HG03108 (cell line): ENCODE results near the gene ANGPTL2.

Source experiments
- ATAC-seq: cut with Tn5 transposase; IDR thresholded peaks from one replicate; pipeline ENCODE4 v1.9.1; 2021; ENCODE audit warnings: moderate library complexity; ENCODE audit not compliant: unreplicated experiment

ANGPTL2 gene

DNA sequence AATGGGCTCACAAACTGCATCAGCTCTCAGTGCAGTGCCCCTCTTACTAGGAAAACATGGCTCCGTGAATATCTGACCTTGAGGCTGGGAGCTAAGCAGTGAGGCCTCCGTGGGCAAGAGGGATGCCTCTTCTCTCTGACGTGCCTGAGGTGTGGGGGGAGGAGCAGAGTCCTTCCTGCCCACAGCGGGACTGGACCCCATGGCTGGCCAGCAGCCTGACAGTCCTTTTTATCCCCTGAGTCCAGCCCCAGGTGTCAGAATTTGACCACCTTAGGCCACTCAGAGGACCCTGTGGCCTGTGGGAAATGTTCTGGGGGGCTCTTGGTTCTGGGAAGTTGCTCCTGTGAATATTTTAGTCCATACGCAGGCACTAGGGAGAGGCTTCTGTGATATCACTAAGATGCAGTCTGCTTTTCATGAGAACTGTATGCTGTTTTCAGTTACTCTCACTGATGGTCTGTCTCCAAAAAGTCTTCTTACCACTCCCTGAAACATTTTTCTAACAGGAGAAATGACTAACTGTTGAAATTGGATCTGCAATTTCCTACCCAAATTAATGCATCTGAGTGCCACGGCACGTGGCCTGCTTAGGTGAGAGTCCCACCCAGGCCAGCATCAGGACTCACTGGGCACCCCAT lies 23.4 kb downstream of the ANGPTL2 start:
- no peak for ATAC-seq

DNA sequence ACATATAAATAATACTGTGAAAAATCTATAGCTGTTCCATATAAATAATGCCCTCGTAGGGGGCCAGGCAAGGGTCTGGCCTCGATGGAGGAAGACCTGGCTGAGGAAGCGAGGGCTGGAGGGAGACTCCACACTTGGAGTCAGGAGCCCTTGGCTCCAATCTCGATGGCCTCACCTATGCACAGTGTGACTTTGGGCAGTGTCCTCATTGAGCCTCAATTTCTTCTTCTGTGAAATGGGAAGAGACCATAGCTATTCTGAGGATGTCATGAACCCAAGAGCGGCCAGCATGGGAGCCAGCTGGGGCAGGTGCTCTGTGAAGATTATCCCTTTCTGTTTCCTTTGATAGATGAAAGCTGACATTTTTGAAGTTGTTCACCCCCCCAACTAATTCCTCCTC lies 24.8 kb downstream of the ANGPTL2 start:
- no peak for ATAC-seq

DNA sequence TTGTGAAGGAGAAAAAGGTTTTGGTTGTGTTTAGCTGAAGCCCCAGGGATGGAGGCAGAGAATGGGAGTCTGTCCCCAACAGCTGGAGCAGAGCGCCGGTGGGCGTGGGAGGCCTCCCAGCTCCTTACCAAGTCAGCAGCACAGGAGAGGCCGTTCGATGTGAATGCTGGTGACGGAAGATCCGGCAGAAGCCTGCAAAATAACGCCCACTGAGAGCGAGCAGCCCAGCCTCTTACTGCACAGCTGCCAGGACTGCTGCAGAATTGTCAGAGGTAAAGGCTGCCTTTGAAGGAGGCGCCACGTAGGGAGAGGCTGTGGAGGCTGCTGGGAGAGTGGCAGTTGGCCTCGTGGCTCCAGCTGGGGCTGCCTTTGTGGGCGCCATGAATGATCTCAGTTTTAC lies 26.2 kb downstream of the ANGPTL2 start:
- ATAC-seq, result no peak

DNA sequence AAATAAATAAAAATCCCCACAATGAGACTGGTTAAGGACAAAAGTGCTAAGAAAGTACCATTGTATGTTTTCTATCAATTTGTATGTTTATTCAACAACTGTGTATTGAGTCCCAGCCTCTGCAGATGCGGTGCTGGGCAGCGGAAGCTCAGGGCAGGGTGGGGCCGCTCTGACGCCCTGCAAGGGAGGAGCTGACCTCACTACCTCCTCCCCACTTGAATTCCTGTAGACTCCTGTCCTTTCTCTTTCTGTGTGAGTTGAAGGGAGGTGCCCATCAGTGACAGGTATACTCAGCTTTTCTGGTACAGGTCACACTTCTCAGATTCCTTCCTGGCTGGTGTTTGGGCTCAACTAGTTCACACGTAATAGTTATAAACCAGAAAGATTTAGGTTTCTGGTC lies 27.0 kb downstream of the ANGPTL2 start:
- no peak for ATAC-seq

DNA sequence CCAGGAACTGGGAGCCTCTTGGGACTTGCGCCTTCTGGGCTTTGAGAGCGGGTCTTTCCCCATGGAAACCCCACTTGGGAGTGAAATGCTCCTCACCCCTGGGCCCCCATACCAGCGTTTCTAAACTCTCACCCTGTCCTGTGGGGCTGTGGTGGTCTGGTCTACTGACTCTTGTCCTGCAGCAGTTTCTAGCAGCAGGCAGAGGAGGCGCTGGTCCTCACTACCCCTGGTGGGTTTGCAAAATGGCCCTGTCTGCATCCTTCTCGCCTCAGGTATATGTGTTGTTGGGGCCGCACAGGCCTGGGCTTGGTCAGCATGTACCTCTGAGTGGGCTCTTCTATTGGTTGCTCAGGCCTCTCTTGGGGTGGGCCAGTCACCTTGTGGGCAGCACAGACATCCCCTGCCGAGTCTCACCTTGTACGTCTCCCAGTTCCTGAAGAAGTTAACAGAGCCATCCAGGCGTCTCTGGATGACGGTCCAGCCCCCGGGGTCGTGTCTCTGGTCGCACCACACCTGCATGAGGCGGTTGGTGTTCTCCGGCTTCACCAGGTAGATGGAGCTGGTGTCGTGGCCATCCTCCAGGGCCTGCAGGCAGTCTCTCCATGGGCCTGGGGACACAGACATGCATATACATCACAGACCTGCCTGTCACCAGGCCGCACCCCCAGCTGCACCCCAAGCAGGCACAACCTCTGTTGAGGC lies 29.0 kb downstream of the ANGPTL2 start:
- no peak for ATAC-seq

DNA sequence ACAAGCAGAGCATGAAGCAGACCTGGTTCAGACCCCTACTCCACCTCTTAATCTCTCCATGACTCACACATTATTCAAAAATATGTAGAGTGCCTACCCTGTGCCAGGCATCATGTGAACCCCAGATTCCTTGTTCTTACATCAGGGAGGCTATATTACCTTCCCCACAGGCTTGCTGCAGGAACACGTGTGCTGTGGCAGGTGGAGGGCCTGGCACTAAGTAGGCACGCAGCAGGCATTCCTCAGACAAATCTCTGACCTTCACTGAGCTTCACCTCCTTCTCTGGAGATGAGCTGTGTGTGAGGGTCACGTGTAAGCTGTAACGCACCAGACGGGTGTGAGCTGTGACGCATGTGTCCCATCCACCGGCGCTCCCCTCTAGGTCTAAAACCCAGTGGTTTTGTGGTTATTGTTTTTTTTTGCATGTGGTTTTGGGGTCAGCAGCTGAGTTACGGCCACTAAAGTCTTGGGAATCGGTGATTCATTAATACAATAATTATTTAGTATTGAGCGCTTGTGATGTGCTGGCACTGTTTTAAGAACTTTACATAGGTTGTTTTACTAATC lies 30.3 kb downstream of the ANGPTL2 start:
- ATAC-seq, result no peak

DNA sequence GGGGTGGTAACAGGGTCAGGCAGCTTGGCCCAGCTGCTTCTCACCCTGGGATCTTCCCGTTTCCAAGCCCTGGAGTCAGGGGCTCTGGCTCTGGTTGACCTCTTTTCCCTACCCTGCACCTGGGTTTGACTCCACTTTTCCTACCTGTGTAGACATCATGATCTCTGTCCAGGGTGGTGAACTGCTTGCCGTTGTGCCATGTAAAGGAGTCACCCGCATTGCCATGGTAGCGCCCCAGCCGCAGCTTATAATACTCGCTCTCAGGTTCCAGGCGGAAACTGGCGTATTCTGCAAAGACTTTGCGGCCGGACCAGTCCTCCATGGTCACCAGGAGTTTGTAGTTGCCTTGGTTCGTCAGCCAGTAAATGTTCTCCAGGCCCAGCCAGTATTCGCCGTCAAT lies 30.9 kb downstream of the ANGPTL2 start:
- no peak for ATAC-seq

DNA sequence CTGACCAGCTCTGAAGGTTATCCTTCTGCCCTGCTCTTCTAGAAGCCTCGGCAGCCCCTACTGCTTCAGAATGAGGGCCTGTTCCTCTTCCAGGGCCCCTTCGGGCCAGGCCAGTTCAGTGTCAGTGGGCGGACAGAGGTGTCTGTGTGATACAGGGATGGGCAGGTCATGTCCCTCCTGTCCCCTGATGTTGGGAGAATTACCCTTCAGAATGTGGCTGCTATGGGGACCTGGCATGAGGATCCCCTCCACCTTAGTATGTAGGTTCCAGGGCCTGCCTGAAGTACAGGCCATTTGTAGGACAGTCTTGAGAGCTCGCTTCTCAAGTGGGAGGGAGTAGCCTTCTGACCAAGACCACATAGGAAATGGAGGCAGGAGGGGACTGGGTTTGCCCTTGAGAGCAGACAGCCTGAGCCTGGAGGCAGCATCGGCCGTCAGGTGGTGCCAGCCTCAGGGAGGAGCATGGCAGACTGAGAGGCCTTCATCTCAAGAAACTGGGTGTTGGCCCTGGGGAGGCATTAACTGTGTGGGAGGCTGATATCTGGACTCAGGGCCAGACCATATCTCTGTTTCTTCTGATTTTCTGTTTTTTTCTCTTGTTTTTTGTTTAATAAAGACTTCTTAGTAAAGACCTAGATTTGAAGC lies 32.0 kb downstream of the ANGPTL2 start:
- ATAC-seq, result no peak

DNA sequence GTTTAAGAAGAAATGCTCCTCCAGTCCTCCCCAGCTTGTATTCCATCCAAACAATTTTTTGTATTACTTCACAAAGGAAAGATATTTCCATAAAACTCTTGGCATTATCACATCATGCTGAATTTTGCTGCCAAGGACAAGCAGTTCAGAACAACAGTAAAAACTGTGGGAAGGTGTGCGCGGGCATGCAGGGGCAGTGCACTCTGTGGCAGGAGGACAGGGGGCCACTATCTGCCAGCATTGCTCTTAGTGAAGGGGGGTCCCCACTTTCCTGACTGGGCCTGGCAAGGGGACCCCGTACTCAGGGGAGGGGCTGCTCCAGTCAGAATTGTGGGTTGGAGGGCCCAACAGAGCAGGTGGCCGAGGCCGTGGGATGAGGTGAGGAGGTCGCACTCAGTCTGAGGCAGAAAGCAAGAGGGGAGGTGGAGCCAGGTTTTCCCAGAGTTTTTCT lies 32.8 kb downstream of the ANGPTL2 start:
- ATAC-seq, result no peak

DNA sequence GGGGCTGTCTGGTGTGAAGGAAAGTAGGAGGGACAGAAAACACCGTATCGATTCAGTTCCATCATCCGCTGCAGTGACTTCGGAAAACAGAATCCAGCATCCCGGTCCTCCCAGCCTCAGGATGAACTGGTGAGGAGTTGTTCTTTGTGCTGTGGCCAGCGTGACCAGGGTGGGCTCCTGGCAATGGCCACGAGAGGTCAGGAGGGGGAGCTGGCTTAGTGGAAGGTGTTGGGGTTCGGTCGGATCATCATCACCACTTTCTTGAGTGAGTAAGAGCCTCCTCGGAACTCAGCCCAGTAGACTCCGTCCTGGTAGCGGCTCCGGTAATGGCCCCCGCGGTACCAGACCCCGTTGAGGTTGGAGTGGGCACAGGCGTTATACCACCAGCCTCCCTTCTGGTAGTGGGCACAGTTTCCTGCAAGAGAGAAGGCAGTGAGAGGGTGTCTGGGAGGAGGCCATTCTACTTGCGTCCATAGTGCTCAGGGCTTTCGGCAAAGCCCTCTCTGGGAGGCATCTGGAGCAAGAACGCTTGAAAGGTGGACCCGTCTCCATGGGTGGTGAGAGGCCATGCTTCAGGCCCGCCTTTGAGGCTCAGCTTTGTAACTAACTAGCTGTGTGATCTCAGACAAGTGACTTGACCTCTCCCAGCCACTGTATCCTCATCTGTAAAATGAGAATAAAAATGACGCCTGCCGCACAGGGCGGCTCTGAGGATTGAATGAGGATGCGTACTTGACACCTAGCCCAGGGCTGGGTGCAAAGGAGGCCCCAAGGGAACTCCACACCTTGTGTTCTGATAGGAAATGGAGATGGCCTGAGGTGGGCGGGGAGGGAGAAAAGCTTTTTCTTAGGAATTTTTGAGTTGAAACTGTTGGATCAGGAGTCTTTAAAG lies 33.5 kb downstream of the ANGPTL2 start:
- no peak for ATAC-seq

DNA sequence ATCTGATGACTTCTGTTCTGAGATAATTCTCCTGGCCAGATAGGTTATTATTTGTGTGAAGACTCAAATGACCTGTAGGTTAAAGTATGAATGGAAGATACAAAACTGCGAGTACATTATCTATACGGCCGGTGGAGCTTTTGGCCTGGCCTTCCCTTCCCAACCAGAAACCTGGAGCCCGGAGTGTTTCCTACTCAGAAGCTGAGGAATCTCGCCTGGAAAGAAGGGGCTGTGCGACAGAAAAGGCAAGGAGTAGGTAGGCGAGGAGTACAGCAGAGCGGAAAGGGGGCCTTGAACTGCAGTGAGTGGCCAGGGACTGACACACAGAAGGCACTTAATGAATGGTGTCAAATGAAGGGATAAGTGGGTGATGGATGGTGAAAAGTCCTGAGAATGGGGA lies 34.6 kb downstream of the ANGPTL2 start:
- ATAC-seq, result no peak

DNA sequence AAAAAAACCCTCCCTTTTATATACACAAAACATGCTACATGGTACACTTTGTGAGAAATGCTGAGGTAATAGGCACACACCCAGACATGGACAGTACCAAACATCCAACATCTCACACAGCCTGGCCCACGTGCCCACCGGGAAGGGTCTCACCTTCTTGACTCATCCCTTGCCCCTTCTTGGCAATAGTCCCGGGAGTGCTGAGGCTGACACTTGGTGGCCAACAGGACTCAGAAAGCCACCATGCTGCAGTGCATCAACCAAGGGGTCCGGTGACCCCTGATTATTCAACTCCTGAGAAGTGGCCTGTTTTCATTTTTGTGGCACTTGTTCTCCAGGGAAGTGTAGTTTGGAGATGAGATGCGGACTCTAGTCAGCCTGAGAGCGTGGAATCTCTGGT lies 35.0 kb downstream of the ANGPTL2 start:
- ATAC-seq, result no peak

DNA sequence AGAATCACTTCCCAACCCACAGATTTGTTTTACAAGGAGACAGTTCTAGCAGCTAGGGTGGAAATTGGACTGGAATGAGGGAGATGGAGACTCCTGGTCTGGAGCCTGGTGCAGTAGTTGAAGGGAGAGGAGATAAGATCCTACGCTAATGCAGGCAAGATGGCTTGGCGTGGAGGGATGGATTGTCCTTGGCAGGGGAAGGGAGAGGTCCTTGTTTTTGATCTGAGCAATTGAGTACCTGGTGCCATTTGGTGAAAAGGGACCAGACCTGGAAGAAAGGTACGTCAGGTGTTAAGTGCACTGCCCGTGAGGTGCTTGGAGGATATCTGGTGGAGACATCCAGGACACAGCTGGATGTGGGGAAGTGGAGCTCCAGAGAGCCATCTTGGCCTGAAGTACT lies 35.7 kb downstream of the ANGPTL2 start:
- no peak for ATAC-seq

DNA sequence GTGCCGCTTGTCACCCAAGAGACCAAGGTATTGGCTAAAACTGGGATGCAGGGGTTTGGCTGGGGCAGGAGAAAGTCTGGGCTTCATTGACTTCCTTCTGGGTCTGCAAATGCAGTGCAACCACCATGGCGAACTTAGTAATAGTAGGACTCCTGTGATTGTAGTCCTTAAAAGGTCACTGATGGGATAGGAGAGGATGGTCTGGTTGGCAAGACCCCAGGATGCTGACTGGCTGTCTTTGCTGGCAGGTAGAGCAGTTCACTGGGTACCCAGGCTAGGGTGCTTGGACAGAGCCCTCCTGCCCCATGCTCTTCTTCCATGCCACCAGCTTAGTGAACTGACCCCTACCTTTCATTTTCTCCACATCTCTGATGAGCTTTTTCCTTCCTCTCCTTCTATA lies 37.2 kb downstream of the ANGPTL2 start:
- ATAC-seq, result no peak

DNA sequence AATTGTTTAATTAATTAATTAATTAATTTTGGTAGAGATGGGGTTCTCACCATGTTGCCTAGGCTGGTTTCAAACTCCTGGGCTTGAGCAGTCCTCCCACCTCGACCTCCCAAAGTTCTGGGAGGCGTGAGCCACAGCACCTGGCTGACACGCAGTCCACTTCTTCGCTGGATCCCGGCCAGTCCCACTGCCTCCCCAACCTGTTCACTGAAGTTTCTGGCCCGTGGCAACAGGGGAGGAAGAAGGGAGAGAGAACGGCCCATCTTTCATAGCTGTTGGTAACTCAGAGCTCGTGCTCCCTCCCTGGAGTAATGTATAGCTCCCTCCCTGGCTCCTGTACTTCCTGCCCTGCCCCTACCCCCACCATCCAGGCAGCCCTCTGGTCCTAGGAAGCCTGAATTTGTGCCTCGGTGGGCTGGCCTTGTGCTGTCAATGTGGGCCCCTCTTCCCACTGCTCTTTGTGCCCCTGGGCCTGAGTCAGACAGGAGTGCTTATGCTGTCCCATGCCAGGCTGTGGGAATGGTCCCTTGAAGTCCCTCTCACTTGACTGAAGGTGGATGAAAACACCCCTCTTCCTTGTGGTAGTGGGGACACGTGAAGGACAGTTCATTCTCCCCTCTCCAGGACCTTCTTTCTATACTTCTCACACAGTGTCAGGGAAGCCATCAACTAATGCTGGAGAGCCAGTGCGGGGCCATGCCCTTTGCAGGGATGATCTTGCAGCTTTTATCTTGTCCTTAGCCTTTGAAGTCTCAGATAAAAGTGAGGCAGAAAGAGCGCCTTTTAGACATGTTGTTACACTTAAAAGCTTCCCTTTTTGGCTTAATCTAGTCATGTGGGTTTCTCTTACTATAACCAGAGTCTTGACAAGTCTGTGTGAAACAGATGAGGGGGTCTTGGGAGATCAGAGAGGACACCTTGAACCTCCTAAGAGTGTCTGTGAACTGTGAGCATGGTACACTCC lies 38.1 kb downstream of the ANGPTL2 start:
- ATAC-seq, result no peak

DNA sequence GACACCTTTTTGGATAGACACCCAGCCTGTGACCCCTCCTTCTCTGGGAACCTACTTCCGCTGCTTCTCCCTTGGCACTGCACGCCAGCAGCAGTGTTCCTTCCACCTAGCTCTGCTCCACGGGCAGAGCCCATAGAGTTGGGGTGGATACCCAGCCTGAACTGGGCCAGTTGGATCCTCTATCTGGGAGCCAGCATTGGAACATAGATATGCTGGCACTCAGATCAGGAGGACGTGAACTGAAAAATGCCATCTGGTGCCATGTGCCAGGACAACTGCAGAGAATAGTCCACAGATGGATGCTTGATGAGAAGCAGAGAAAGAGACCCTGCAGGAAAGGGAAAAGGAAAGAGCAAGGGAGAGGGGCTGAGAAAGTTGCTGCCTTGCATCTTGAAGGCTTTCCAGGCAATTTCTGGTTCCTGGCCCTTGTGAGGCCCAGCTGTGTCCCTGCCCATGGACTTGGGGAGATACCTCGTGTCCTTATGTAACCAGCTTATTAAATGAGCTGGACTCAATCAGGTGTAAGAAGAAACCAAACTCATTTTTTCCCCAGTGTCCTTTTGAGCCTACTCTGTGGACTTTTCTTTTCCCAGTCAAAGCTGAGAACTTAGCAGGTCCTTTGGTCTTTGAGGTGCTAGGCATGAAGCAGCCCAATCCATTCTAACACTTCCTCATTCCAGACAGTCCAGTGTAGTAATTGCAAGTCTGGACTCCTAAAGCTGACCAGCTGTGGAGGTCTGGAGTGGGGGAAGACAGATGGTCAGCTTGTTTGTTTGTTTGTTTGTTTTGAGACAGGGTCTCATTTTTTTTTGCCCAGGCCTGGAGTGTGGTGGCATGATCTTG lies 39.1 kb downstream of the ANGPTL2 start:
- ATAC-seq, result no peak

DNA sequence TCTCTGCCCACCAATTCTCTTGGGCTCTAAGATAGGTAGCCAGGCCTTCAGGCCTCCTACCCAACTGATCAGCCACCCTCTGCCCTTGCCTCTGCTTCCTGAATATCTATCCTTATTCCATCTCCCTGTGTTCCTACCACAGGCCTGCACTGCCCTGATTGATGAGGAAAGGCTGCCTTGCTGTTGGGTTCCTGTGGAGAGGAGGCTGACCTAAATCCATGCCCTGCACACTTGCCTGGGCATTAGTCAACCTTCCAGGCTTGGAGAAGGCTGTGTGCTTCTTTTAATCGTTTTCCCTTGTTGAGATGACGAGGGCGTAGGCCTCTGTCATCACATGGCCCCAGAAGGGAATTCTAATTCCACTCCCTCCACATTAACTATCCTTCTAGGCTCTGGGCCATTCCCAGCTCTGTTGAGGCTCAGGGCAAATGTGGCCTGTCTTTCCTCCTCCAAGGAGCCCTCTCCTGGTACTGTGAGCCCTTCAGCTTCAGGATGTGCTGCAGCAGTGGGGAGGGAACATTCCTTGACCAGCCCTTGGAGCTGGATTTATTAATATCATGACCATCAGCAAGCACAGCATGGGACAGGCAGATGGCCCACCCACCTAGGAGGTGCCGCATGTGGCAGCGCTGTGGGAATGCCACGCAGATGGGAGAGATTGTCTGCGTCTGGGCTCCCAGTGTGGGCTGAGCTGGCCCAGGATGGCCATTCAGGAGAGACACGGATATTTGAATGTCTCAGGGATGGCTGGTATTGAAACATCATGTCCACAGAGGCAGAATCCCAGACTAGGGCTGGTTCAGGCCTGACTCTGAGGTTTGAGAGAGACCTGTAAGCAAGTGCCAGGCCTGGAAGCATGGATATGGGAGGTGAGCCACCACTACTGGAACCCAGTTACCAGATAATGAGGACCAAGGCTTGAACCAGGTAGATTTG lies 40.9 kb downstream of the ANGPTL2 start:
- ATAC-seq, result no peak
